ENCODE results near the gene DBX1. TPM values are rescaled to one million over a fixed set of nuclear protein-coding genes. Genes with fewer than 3 reads are reported as not detected.

The DBX1 gene
- total RNA-seq, 4 donors from 2014 or later, result not detected

DNA sequence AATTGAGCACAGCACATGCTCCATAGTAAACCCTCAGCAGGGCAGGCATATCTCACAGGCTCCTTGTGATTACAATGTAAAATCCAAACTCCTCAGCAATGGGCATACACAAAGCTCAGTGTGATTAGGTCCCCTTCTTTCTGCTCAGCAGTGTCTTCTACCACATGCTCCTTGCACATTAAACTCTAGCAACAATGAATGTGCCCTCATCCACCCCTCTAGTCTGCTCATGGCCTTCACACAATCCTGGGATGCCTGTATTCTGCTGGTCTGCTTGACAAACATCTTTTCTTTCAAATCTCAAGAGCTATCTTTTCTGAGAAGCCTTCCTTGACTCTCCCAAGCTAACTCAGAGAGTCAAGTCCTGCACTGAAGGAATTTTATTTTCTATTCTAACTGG, 32.4 kb upstream of the DBX1 start:
- no peaks in the 10 kb centered on the region for H3K27me3 ChIP-seq
- intact Hi-C loops (cut with DNase I), result no loop called here
- H3K4me3 ChIP-seq (replicated peaks in 1 of 3), result no peak overlapping the region
- H3K36me3 ChIP-seq, result no peaks in the 10 kb centered on the region
- no peak for DNase-seq
- TF ChIP-seq POLR2A (IDR thresholded peaks at IDR 0.05), result no peak
- TF ChIP-seq, protein P1, sequence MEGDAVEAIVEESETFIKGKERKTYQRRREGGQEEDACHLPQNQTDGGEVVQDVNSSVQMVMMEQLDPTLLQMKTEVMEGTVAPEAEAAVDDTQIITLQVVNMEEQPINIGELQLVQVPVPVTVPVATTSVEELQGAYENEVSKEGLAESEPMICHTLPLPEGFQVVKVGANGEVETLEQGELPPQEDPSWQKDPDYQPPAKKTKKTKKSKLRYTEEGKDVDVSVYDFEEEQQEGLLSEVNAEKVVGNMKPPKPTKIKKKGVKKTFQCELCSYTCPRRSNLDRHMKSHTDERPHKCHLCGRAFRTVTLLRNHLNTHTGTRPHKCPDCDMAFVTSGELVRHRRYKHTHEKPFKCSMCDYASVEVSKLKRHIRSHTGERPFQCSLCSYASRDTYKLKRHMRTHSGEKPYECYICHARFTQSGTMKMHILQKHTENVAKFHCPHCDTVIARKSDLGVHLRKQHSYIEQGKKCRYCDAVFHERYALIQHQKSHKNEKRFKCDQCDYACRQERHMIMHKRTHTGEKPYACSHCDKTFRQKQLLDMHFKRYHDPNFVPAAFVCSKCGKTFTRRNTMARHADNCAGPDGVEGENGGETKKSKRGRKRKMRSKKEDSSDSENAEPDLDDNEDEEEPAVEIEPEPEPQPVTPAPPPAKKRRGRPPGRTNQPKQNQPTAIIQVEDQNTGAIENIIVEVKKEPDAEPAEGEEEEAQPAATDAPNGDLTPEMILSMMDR (IDR thresholded peaks at IDR 0.05), result no peak
- no peak overlapping the region for H3K27ac ChIP-seq
- H3K9me3 ChIP-seq, result no peaks in the 10 kb centered on the region
- no peaks in the 10 kb centered on the region for H3K4me1 ChIP-seq

DNA sequence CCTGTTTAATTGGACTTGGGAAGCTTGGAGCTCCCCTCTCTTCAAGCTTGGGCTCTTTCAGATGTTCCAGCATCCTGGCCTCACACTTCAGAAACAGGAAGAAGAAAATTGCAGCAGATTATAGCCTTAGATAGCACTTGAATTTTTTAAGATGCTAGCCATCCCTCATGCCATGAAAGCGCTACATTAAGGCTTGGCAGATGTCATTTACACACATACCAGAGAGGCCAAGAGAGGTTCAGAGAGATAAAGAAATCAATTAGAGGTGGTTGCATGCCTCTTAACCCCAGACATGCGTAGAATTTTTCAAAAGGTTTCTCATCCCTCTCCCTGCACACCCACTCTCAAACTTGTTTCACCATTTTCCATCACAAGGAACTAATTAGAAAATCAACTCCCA, 31.9 kb upstream of the DBX1 start:
- 77 to 93% methylated on average over 2 of the region's 2 CpGs for WGBS, 2 donors
- intact Hi-C loops (cut with DNase I), result no loop called here
- no peaks in the 10 kb centered on the region for H3K4me1 ChIP-seq
- TF ChIP-seq, protein P1 (IDR thresholded peaks at IDR 0.05), result no peak
- TF ChIP-seq POLR2A (IDR thresholded peaks at IDR 0.05), result no peak
- no peak for DNase-seq
- H3K9me3 ChIP-seq, result no peaks in the 10 kb centered on the region
- H3K4me3 ChIP-seq (replicated peaks in 1 of 3), result no peak overlapping the region
- no peaks in the 10 kb centered on the region for H3K27me3 ChIP-seq
- H3K36me3 ChIP-seq, result no peaks in the 10 kb centered on the region
- no peak overlapping the region for H3K27ac ChIP-seq

DNA sequence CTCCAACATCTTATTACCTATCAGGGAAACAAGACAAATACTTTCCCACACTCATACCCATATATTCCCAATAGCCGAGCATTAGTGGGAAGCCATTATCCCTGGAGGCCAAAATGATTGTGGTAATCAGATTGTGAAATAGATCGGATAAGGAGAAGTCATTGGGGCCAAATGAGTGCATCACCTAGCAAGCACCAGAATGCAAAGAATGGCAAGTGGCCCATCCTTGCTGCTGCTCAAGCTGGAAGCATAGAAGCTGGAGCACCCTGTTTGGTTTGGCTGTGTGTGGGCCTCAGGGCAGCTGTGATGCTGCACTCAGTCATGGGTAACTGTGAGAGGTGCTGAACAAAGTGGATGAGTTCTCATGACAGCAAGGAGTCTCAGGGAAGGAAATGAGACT, 18.7 kb upstream of the DBX1 start:
- Histone ChIP-seq H3K27ac (no peak overlapping the region), H3K4me1 (no peaks in the 10 kb centered on the region), H3K9me3 (no peaks in the 10 kb centered on the region), H3K36me3 (no peaks in the 10 kb centered on the region), H3K27me3 (no peaks in the 10 kb centered on the region), H3K4me3 (replicated peaks in 1 of 3) (no peak overlapping the region)
- TF ChIP-seq, protein P1 (IDR thresholded peaks at IDR 0.05), result no peak
- TF ChIP-seq POLR2A (IDR thresholded peaks at IDR 0.05), result no peak
- DNase-seq, result no peak
- intact Hi-C loops (cut with DNase I), result no loop called here
- 91 to 92% methylated on average over 2 of the region's 2 CpGs for WGBS, 2 donors

- H3K4me1 ChIP-seq, result no peaks in the 10 kb centered on the region
- TF ChIP-seq, protein P1 (IDR thresholded peaks at IDR 0.05), result no peak
- TF ChIP-seq POLR2A (IDR thresholded peaks at IDR 0.05), result no peak
- no peak overlapping the region for H3K4me3 ChIP-seq (replicated peaks in 1 of 3)
- DNase-seq, result no peak
- no peaks in the 10 kb centered on the region for H3K27me3 ChIP-seq
- intact Hi-C loops (cut with DNase I), result no loop called here
- no peaks in the 10 kb centered on the region for H3K36me3 ChIP-seq
- WGBS, 2 donors, result 61 to 65% methylated on average over 7 of the region's 7 CpGs
- no peak overlapping the region for H3K27ac ChIP-seq
- H3K9me3 ChIP-seq, result no peaks in the 10 kb centered on the region
These were observed 16.9 kb upstream of the DBX1 start for GRCh38 chr11:20177136-20177535.

DNA sequence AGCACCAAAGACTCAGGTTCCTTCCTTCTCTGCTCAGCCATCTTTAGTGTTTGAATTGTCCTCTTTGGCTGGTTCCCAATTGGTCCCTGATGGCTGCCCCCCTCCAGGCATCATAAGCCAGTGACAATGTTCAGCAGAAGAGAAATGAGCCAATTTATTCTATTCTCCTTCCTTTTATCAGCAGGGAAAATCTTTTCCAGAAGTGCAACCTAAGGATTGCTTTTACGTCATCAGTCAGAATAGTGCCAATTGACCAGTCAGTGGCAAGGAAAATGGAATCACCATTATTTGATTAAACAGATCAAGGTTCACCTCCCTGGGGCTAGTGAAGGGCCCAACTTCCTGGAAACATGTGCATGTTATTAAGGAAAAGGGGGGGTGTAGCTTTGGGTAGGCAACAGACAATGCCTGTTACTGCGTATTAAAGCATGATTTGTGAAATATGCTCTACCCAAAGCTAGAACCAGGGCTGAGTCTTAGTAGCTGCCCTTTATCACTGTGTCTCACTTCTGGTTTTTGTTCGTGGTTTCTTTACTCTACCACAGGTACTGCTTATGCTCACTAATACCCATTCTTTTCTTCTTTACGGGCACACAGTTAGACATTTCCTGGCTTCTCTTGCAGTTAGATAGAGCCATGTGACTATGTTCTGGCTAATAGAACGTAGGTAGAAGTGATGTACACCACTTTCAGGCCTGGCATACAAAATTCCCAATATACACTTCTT, 12.6 kb upstream of the DBX1 start:
- 79 to 81% methylated on average over 5 of the region's 5 CpGs for WGBS, 2 donors
- Histone ChIP-seq H3K36me3 (no peaks in the 10 kb centered on the region), H3K4me1 (no peaks in the 10 kb centered on the region), H3K9me3 (no peaks in the 10 kb centered on the region), H3K27ac (no peak overlapping the region), H3K4me3 (replicated peaks in 1 of 3) (no peak overlapping the region), H3K27me3 (no peaks in the 10 kb centered on the region)
- no peak for DNase-seq
- TF ChIP-seq, protein P1 (IDR thresholded peaks at IDR 0.05), result no peak
- TF ChIP-seq POLR2A (IDR thresholded peaks at IDR 0.05), result no peak
- intact Hi-C loops (cut with DNase I), result no loop called here

Measured in thyroid gland (tissue), 4 donors.